WI38 (cell line): Measurements from ENCODE around the gene SNTB2.
A peak's percentile ranks its signal among the peaks of the same experiment; 100 is the strongest.

Experiments used
- H3K4me3 ChIP-seq: 2 replicates; pipeline ENCODE4 v1.5.1; 2011; ENCODE audit warnings: low read depth, mild to moderate bottlenecking, control low read depth, low read length
- CTCF ChIP-seq: IDR thresholded peaks from 2 replicates; pipeline ENCODE4 v1.5.1; 2012; ENCODE audit warnings: low read depth, mild to moderate bottlenecking, control low read depth, low read length

SNTB2 gene

GRCh38 chr16:69182730-69183416 is 4.1 kb upstream of the SNTB2 start:
- H3K4me3 ChIP-seq = no peak overlapping the region
- no peak for TF ChIP-seq CTCF

GRCh38 chr16:69187446-69188235 is 677 bp downstream of the SNTB2 start:
- no peak for TF ChIP-seq CTCF
- peak overlapping the region; percentile 72 for H3K4me3 ChIP-seq

GRCh38 chr16:69188236-69188549 is 1.2 kb downstream of the SNTB2 start:
- TF ChIP-seq CTCF = no peak
- peak overlapping the region; percentile 72 for H3K4me3 ChIP-seq

- peak overlapping the region; percentile 72 for H3K4me3 ChIP-seq
- no peak for TF ChIP-seq CTCF
These were observed 1.8 kb downstream of the SNTB2 start for GRCh38 chr16:69188716-69189115.

- TF ChIP-seq CTCF = no peak
- H3K4me3 ChIP-seq = no peak overlapping the region
These were observed 3.2 kb downstream of the SNTB2 start for GRCh38 chr16:69190046-69190588.

GRCh38 chr16:69190598-69190997 is 3.6 kb downstream of the SNTB2 start:
- no peak overlapping the region for H3K4me3 ChIP-seq
- TF ChIP-seq CTCF = no peak

GRCh38 chr16:69191136-69191535 is 4.2 kb downstream of the SNTB2 start:
- TF ChIP-seq CTCF = no peak

More at GRCh38 chr16:69191136-69191535, 4.2 kb downstream of the SNTB2 start:
- H3K4me3 ChIP-seq = no peak overlapping the region
